ENCODE measurements around the gene H1-8. TPM values are rescaled to one million over a fixed set of nuclear protein-coding genes. Genes with fewer than 3 reads are reported as not detected.

H1-8 gene
- total RNA-seq, 1 donor from 2014 or later, result not detected

- peaks cover 66% of the 10 kb centered on the region for H3K36me3 ChIP-seq
- peak overlapping the region; percentile 71 for H3K27ac ChIP-seq (replicated peaks)
- intact Hi-C loops (cut with micrococcal nuclease), result no loop called here
- H3K27me3 ChIP-seq (ENCODE audit: low read depth), result no peaks in the 10 kb centered on the region
- TF ChIP-seq CTCF (IDR thresholded peaks at IDR 0.05; ENCODE audit: borderline replicate concordance), result no peak
- H3K9me3 ChIP-seq (replicated peaks), result no peaks in the 10 kb centered on the region
- H3K4me1 ChIP-seq, result peaks cover 51% of the 10 kb centered on the region
- DNase-seq, result no peak
- no peak overlapping the region for H3K4me3 ChIP-seq
Observed at GRCh38 chr3:129585949-129586657, 43.1 kb downstream of the H1-8 start.

- peaks cover 59% of the 10 kb centered on the region for H3K4me1 ChIP-seq
- DNase-seq, result no peak
- intact Hi-C loops (cut with micrococcal nuclease), result no loop called here
- H3K36me3 ChIP-seq, result peaks cover 58% of the 10 kb centered on the region
- H3K27ac ChIP-seq (replicated peaks), result peak overlapping the region; percentile 71
- H3K9me3 ChIP-seq (replicated peaks), result no peaks in the 10 kb centered on the region
- H3K27me3 ChIP-seq (ENCODE audit: low read depth), result no peaks in the 10 kb centered on the region
- no peak for TF ChIP-seq CTCF (IDR thresholded peaks at IDR 0.05; ENCODE audit: borderline replicate concordance)
- no peak overlapping the region for H3K4me3 ChIP-seq
Observed at GRCh38 chr3:129586746-129587430, 43.9 kb downstream of the H1-8 start.

- Histone ChIP-seq H3K4me1 (peaks cover 67% of the 10 kb centered on the region), H3K36me3 (peaks cover 50% of the 10 kb centered on the region), H3K9me3 (replicated peaks) (no peaks in the 10 kb centered on the region), H3K27me3 (ENCODE audit: low read depth) (no peaks in the 10 kb centered on the region), H3K4me3 (no peak overlapping the region), H3K27ac (replicated peaks) (peak overlapping the region; percentile 71)
- DNase-seq, result no peak
- intact Hi-C loops (cut with micrococcal nuclease), result no loop called here
- TF ChIP-seq CTCF (IDR thresholded peaks at IDR 0.05; ENCODE audit: borderline replicate concordance), result no peak
Observed at GRCh38 chr3:129587566-129588210, 44.7 kb downstream of the H1-8 start.

GRCh38 chr3:129590215-129590614 is 47.2 kb downstream of the H1-8 start:
- H3K27ac ChIP-seq (replicated peaks), result peak overlapping the region; percentile 96
- intact Hi-C loops (cut with micrococcal nuclease), result no loop called here
- no peak for DNase-seq

More at GRCh38 chr3:129590215-129590614, 47.2 kb downstream of the H1-8 start:
- no peak for TF ChIP-seq CTCF (IDR thresholded peaks at IDR 0.05; ENCODE audit: borderline replicate concordance)
- Histone ChIP-seq H3K4me3 (peak overlapping the region; percentile 27), H3K36me3 (peaks cover 27% of the 10 kb centered on the region), H3K9me3 (replicated peaks) (no peaks in the 10 kb centered on the region), H3K4me1 (peaks cover 92% of the 10 kb centered on the region), H3K27me3 (ENCODE audit: low read depth) (no peaks in the 10 kb centered on the region)
